Left ventricle myocardium inferior (tissue), 1 donor: Measurements from ENCODE around the gene PRRX2. TPM values are rescaled to one million over a fixed set of nuclear protein-coding genes. Genes with fewer than 3 reads are reported as not detected.

Source experiments
- DNase-seq: peaks from one replicate; pipeline ENCODE4 v3.0.0-alpha.2; 2020
- H3K27ac ChIP-seq: fragments of 200-600 bp; replicated peaks from 2 replicates; pipeline ENCODE4 v1.8.0; 2021
- H3K27me3 ChIP-seq: fragments of 200-600 bp; 2 replicates; pipeline ENCODE4 v1.8.0; 2021; ENCODE audit warnings: low read depth
- H3K36me3 ChIP-seq: fragments of 200-600 bp; 2 replicates; pipeline ENCODE4 v1.8.0; 2021
- H3K4me1 ChIP-seq: fragments of 200-600 bp; 2 replicates; pipeline ENCODE4 v1.8.0; 2021
- H3K4me3 ChIP-seq: fragments of 200-600 bp; 2 replicates; pipeline ENCODE4 v1.8.0; 2021; ENCODE audit warnings: mild to moderate bottlenecking, moderate library complexity
- H3K9me3 ChIP-seq: fragments of 200-600 bp; replicated peaks from 2 replicates; pipeline ENCODE4 v1.8.0; 2021
- intact Hi-C: fragments of 100-400 bp; cut with micrococcal nuclease; formaldehyde crosslinking; loops from one replicate; pipeline ENCODE4 v1.11.0; 2022
- total RNA-seq: library from RNA; stranded (reverse); fragmentation: NEBNext Ultra II Directional; extraction: Animal tissue kit (Norgen Biotek cat#: 25700); gene quantifications from one replicate; pipeline ENCODE4 v1.2.1, GENCODE V29; 2021
- TF ChIP-seq, protein P1 (sequence below): fragments of 200-600 bp; IDR thresholded peaks from 2 replicates; pipeline ENCODE4 v1.8.0; 2021; ENCODE audit warnings: antibody characterized with exemption, mild to moderate bottlenecking, borderline replicate concordance
- donor health status: DM: no; HTN: yes; CAD: no; lungs with severe emphysema.

Gene PRRX2
- total RNA-seq, 1 donor from 2014 or later, result 0.85 TPM

- Histone ChIP-seq H3K4me3 (peak overlapping the region; percentile 59), H3K27ac (no peak overlapping the region), H3K9me3 (no peaks in the 10 kb centered on the region), H3K4me1 (peaks cover 20% of the 10 kb centered on the region), H3K36me3 (no peaks in the 10 kb centered on the region), H3K27me3 (peaks cover 20% of the 10 kb centered on the region)
- TF ChIP-seq, protein P1, sequence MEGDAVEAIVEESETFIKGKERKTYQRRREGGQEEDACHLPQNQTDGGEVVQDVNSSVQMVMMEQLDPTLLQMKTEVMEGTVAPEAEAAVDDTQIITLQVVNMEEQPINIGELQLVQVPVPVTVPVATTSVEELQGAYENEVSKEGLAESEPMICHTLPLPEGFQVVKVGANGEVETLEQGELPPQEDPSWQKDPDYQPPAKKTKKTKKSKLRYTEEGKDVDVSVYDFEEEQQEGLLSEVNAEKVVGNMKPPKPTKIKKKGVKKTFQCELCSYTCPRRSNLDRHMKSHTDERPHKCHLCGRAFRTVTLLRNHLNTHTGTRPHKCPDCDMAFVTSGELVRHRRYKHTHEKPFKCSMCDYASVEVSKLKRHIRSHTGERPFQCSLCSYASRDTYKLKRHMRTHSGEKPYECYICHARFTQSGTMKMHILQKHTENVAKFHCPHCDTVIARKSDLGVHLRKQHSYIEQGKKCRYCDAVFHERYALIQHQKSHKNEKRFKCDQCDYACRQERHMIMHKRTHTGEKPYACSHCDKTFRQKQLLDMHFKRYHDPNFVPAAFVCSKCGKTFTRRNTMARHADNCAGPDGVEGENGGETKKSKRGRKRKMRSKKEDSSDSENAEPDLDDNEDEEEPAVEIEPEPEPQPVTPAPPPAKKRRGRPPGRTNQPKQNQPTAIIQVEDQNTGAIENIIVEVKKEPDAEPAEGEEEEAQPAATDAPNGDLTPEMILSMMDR, result no peak
- intact Hi-C loops, result no loop called here
- DNase-seq, result peak; percentile 17
Measured at GRCh38 chr9:129751841-129752801, 86.7 kb downstream of the PRRX2 start.

DNA sequence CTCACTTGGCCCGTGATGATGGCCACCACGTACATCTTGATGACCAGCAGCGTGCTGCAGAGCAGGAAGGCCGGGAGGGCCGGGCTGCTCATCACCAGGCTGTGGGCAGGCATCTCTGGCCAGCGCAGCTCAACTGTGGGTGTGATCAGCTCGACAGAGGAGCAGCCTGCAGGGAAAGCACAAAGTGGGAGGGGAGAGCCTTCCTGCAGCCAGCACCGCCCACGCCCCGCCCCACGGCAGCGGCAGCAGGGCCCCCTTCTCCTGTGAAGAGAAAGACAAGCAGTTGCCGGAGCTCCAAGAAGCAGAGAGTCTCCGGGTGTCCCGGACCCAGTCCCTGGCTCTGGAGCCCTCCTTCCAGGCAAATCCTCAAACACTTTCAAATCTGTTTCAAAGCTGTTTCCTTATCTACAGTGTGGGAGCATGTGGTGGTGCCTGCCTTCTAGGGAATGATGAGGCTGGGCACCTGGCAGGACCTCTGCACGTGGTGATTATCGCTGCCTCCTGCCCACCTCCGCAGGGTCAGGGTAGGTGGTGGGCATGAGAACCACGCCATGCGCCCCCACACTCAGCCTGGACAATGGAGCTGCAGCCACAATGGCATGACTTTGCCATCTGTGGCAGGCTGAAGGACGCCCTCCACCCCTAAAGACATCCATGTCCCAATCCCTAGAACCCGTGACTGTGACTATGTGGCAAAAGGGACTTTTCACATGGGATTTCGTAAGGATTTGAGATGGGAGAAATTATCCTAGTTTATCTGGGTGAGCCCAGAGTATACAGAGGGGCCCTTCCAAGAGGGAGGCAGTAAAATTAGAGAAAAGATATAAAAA, 87.7 kb downstream of the PRRX2 start, which contains the start of gene PTGES:
Gene PTGES, minus strand, starts transcription at position 143 of the 830 bp plus-strand sequence. Its CDS starts 30 bp downstream, at position 113.
- no peaks in the 10 kb centered on the region for H3K9me3 ChIP-seq
- peaks cover 20% of the 10 kb centered on the region for H3K27me3 ChIP-seq
- peak; percentile 71 for DNase-seq
- peaks cover 20% of the 10 kb centered on the region for H3K4me1 ChIP-seq
- H3K4me3 ChIP-seq, result peak within 1 kb of the TSS; percentile 59
- intact Hi-C loops, result no loop called here
- no peaks in the 10 kb centered on the region for H3K36me3 ChIP-seq
- TF ChIP-seq, protein P1, result no peak
- no peak within 1 kb of the TSS for H3K27ac ChIP-seq

- H3K27ac ChIP-seq, result no peak overlapping the region
- TF ChIP-seq, protein P1, result no peak
- H3K36me3 ChIP-seq, result no peaks in the 10 kb centered on the region
- intact Hi-C loops, result no loop called here
- H3K4me3 ChIP-seq, result no peak overlapping the region
- peaks cover 32% of the 10 kb centered on the region for H3K4me1 ChIP-seq
- peaks cover 18% of the 10 kb centered on the region for H3K27me3 ChIP-seq
- no peaks in the 10 kb centered on the region for H3K9me3 ChIP-seq
- no peak for DNase-seq
Measured at GRCh38 chr9:129755151-129755550, 89.7 kb downstream of the PRRX2 start.

- H3K4me1 ChIP-seq, result peaks cover 33% of the 10 kb centered on the region
- no peak for DNase-seq
- TF ChIP-seq, protein P1, result no peak
- peak overlapping the region; percentile 17 for H3K27ac ChIP-seq
- H3K36me3 ChIP-seq, result no peaks in the 10 kb centered on the region
- intact Hi-C loops, result no loop called here
- H3K4me3 ChIP-seq, result no peak overlapping the region
- H3K27me3 ChIP-seq, result peaks cover 7% of the 10 kb centered on the region
- H3K9me3 ChIP-seq, result no peaks in the 10 kb centered on the region
Measured at GRCh38 chr9:129756191-129756590, 90.7 kb downstream of the PRRX2 start.

- H3K4me3 ChIP-seq, result no peak overlapping the region
Measured at GRCh38 chr9:129757045-129757444, 91.6 kb downstream of the PRRX2 start.

More at GRCh38 chr9:129757045-129757444, 91.6 kb downstream of the PRRX2 start:
- intact Hi-C loops, result no loop called here
- Histone ChIP-seq H3K9me3 (no peaks in the 10 kb centered on the region), H3K27me3 (no peaks in the 10 kb centered on the region), H3K36me3 (no peaks in the 10 kb centered on the region), H3K4me1 (peaks cover 28% of the 10 kb centered on the region), H3K27ac (peak overlapping the region; percentile 17)
- DNase-seq, result no peak
- TF ChIP-seq, protein P1, result no peak
